PC-3 (cell line): Measurements from ENCODE around the gene DLK1. TPM values are rescaled to one million over a fixed set of nuclear protein-coding genes. Genes with fewer than 3 reads are reported as not detected.

ENCODE experiments used
- ATAC-seq: fragments of 200-7000 bp; cut with Tn5 transposase; 2 replicates; pipeline ENCODE4 v1.9.1; 2020; ENCODE audit warnings: mild to moderate bottlenecking, moderate library complexity
- BruUV-seq: library from RNA; stranded (reverse); fragments of 400-500 nt; replicated peaks from 2 replicates; lab custom pipeline; 2021; lab: Mats Ljungman, UMichigan
- CTCF ChIA-PET: fragments of 300-600 bp; sonication (Branson Sonifier 250); formaldehyde crosslinking; loops from one replicate; lab custom pipeline; 2022; ENCODE audit warnings: antibody characterized with exemption; lab: Charles Lee
- POLR2A ChIA-PET: fragments of 300-600 bp; sonication (Branson Sonifier 250); formaldehyde crosslinking; loops from one replicate; lab custom pipeline; 2022; ENCODE audit warnings: antibody characterized with exemption; ENCODE audit not compliant: unreplicated experiment; lab: Charles Lee
- DNase-seq: peaks from one replicate; pipeline ENCODE4 v3.0.0-alpha.2; 2015
- H2AFZ ChIP-seq: fragments of 300-600 bp; sonication (generic); 2 replicates; pipeline ENCODE4 v1.6.0; 2016; ENCODE audit warnings: antibody characterized with exemption, low read length
- H3F3A ChIP-seq: fragments of 300-600 bp; sonication (generic); one replicate; pipeline ENCODE4 v1.6.0; 2017; ENCODE audit warnings: antibody characterized with exemption, low read length, control low read depth, mild to moderate bottlenecking; ENCODE audit not compliant: unreplicated experiment
- H3K27ac ChIP-seq: fragments of 300-600 bp; sonication (generic); 2 replicates; pipeline ENCODE4 v1.5.1; 2016; ENCODE audit warnings: mild to moderate bottlenecking, low read length
- H3K27me3 ChIP-seq: fragments of 300-600 bp; sonication (generic); 2 replicates; pipeline ENCODE4 v1.6.1; 2016; ENCODE audit warnings: low read length, mixed read lengths
- H3K36me3 ChIP-seq: fragments of 300-600 bp; sonication (generic); 2 replicates; pipeline ENCODE4 v1.6.1; 2016; ENCODE audit warnings: low read depth, mixed run types, low read length, mixed read lengths
- H3K4me1 ChIP-seq: fragments of 300-600 bp; sonication (generic); 2 replicates; pipeline ENCODE4 v1.5.1; 2016; ENCODE audit warnings: low read length; ENCODE audit not compliant: insufficient read depth
- H3K4me2 ChIP-seq: fragments of 300-600 bp; sonication (generic); 2 replicates; pipeline ENCODE4 v1.6.0; 2016; ENCODE audit warnings: low read length
- H3K4me3 ChIP-seq: fragments of 300-600 bp; sonication (generic); 2 replicates; pipeline ENCODE4 v1.5.1; 2016; ENCODE audit warnings: mild to moderate bottlenecking, low read length, mixed read lengths
- H3K79me2 ChIP-seq: fragments of 300-600 bp; sonication (generic); 2 replicates; pipeline ENCODE4 v1.6.1; 2017; ENCODE audit warnings: low read length, mixed read lengths
- H3K9ac ChIP-seq: fragments of 300-600 bp; sonication (generic); 2 replicates; pipeline ENCODE4 v1.6.0; 2016; ENCODE audit warnings: mild to moderate bottlenecking, low read length
- H3K9me2 ChIP-seq: fragments of 300-600 bp; sonication (generic); replicated peaks from 2 replicates; pipeline ENCODE4 v1.6.1; 2016; ENCODE audit warnings: mixed run types, low read length, mixed read lengths
- H3K9me3 ChIP-seq: fragments of 300-600 bp; sonication (generic); 2 replicates; pipeline ENCODE4 v1.6.1; 2016; ENCODE audit warnings: low read length, mixed read lengths
- H4K20me1 ChIP-seq: fragments of 300-600 bp; sonication (generic); 2 replicates; pipeline ENCODE4 v1.6.1; 2016; ENCODE audit warnings: low read length, mixed read lengths
- CTCF ChIP-seq: fragments of 300-600 bp; sonication (generic); conservative IDR thresholded peaks from 2 replicates; pipeline ENCODE4 v1.5.1; 2017; ENCODE audit warnings: antibody characterized with exemption, low read depth, mild to moderate bottlenecking, low read length
- EZH2 ChIP-seq: fragments of 300-600 bp; sonication (generic); IDR thresholded peaks from one replicate; pipeline ENCODE4 v1.6.1; 2017; ENCODE audit warnings: antibody characterized with exemption, mild to moderate bottlenecking, low read length; ENCODE audit not compliant: unreplicated experiment
- EZH2phosphoT487 ChIP-seq: fragments of 300-600 bp; sonication (generic); IDR thresholded peaks from 2 replicates; pipeline ENCODE4 v1.6.1; 2018; ENCODE audit warnings: mild to moderate bottlenecking, antibody characterized with exemption, low read length, borderline replicate concordance
- intact Hi-C: fragments of 100-400 bp; cut with micrococcal nuclease; formaldehyde crosslinking; loops from 2 replicates; pipeline ENCODE4 v1.9.0; 2023
- total RNA-seq: library from RNA; depleted of rRNA; stranded (reverse); fragments of >200 nt; gene quantifications from 2 replicates; pipeline ENCODE4 v1.2.3, GENCODE V29; 2014

Gene DLK1
- total RNA-seq, 1 experiment from 2014 or later = not detected

GRCh38 chr14:100775831-100776591 lies 49.3 kb downstream of the DLK1 start:
- BruUV-seq = no TSS peak
- H3K27me3 ChIP-seq = peaks cover 32% of the 10 kb centered on the region
- no peaks in the 10 kb centered on the region for H3K79me2 ChIP-seq
- H3K4me2 ChIP-seq = no peak overlapping the region
- no peaks in the 10 kb centered on the region for H3K9me2 ChIP-seq
- no peak overlapping the region for H3K4me3 ChIP-seq
- no peaks in the 10 kb centered on the region for H3K9me3 ChIP-seq
- TF ChIP-seq CTCF = no peak
- no peak for TF ChIP-seq EZH2
- no peak for TF ChIP-seq EZH2phosphoT487
- ChIA-PET POLR2A (no interaction called here), CTCF (no interaction called here)
- no peak overlapping the region for H2AFZ ChIP-seq
- H3K4me1 ChIP-seq = no peaks in the 10 kb centered on the region
- H3F3A ChIP-seq = no peaks in the 10 kb centered on the region
- no peak overlapping the region for H3K9ac ChIP-seq
- intact Hi-C loops = no loop called here
- no peaks in the 10 kb centered on the region for H4K20me1 ChIP-seq
- DNase-seq = no peak
- H3K36me3 ChIP-seq = no peaks in the 10 kb centered on the region
- H3K27ac ChIP-seq = no peak overlapping the region
- ATAC-seq = no peak; the same call in 1 of the 2 replicates

GRCh38 chr14:100776681-100777365 lies 50.1 kb downstream of the DLK1 start:
- TF ChIP-seq EZH2phosphoT487 (no peak), CTCF (no peak), EZH2 (no peak)
- no TSS peak for BruUV-seq
- H3K9ac ChIP-seq = no peak overlapping the region
- H3K4me2 ChIP-seq = no peak overlapping the region
- H2AFZ ChIP-seq = no peak overlapping the region
- intact Hi-C loops = no loop called here
- H3F3A ChIP-seq = no peaks in the 10 kb centered on the region
- peaks cover 32% of the 10 kb centered on the region for H3K27me3 ChIP-seq
- no peaks in the 10 kb centered on the region for H4K20me1 ChIP-seq
- ATAC-seq (no peak), DNase-seq (no peak)
- no peaks in the 10 kb centered on the region for H3K4me1 ChIP-seq
- no peak overlapping the region for H3K4me3 ChIP-seq
- no peaks in the 10 kb centered on the region for H3K79me2 ChIP-seq
- H3K36me3 ChIP-seq = no peaks in the 10 kb centered on the region
- POLR2A ChIA-PET = no interaction called here
- H3K9me2 ChIP-seq = no peaks in the 10 kb centered on the region
- H3K9me3 ChIP-seq = no peaks in the 10 kb centered on the region
- no peak overlapping the region for H3K27ac ChIP-seq
- CTCF ChIA-PET = no interaction called here

GRCh38 chr14:100777366-100777817 lies 50.7 kb downstream of the DLK1 start:
- H3K4me1 ChIP-seq = no peaks in the 10 kb centered on the region
- no peaks in the 10 kb centered on the region for H3K9me3 ChIP-seq
- no peak overlapping the region for H2AFZ ChIP-seq
- no peaks in the 10 kb centered on the region for H3F3A ChIP-seq
- intact Hi-C loops = no loop called here
- no TSS peak for BruUV-seq
- no peak overlapping the region for H3K4me2 ChIP-seq
- no peak for DNase-seq
- no peaks in the 10 kb centered on the region for H3K79me2 ChIP-seq
- no peak overlapping the region for H3K27ac ChIP-seq
- no peaks in the 10 kb centered on the region for H3K9me2 ChIP-seq
- TF ChIP-seq EZH2phosphoT487 = no peak
- no peak for TF ChIP-seq CTCF
- no peak for TF ChIP-seq EZH2
- no peak for ATAC-seq
- POLR2A ChIA-PET = no interaction called here
- H3K36me3 ChIP-seq = no peaks in the 10 kb centered on the region
- H3K27me3 ChIP-seq = peaks cover 32% of the 10 kb centered on the region
- no peaks in the 10 kb centered on the region for H4K20me1 ChIP-seq
- H3K9ac ChIP-seq = no peak overlapping the region
- no peak overlapping the region for H3K4me3 ChIP-seq
- CTCF ChIA-PET = no interaction called here
